Osteoblast (primary cell): Measurements from ENCODE around the gene MYLK2. TPM values are rescaled to one million over a fixed set of nuclear protein-coding genes. Genes with fewer than 3 reads are reported as not detected.
A peak's percentile ranks its signal among the peaks of the same experiment; 100 is the strongest.

Source experiments
- DNase-seq: peaks from one replicate; pipeline ENCODE4 v3.0.0; 2011; ENCODE audit warnings: low spot score, mixed read lengths; ENCODE audit not compliant: insufficient read length; ENCODE audit errors: missing footprints
- H2AFZ ChIP-seq: 2 replicates; pipeline ENCODE4 v1.6.0; 2011; ENCODE audit warnings: mild to moderate bottlenecking, low read length
- H3K27ac ChIP-seq: 2 replicates; pipeline ENCODE4 v1.5.1; 2011; ENCODE audit warnings: mild to moderate bottlenecking, low read depth, low read length, moderate library complexity
- H3K27me3 ChIP-seq: 2 replicates; pipeline ENCODE4 v1.6.0; 2012; ENCODE audit warnings: mild to moderate bottlenecking, control low read depth, inconsistent platforms, low read length, moderate library complexity; ENCODE audit not compliant: insufficient read depth
- H3K36me3 ChIP-seq: 2 replicates; pipeline ENCODE4 v1.5.1; 2011; ENCODE audit warnings: mild to moderate bottlenecking, low read length, control low read depth, moderate library complexity; ENCODE audit not compliant: insufficient read depth
- H3K4me1 ChIP-seq: 2 replicates; pipeline ENCODE4 v1.5.1; 2011; ENCODE audit warnings: mild to moderate bottlenecking, low read length, control low read depth, moderate library complexity; ENCODE audit not compliant: insufficient read depth
- H3K4me2 ChIP-seq: 2 replicates; pipeline ENCODE4 v1.6.0; 2011; ENCODE audit warnings: mild to moderate bottlenecking, low read length; ENCODE audit not compliant: insufficient read depth
- H3K4me3 ChIP-seq: fragments of 200-600 bp; sonication (generic); 3 replicates; pipeline ENCODE4 v1.5.1; 2012; ENCODE audit warnings: mild to moderate bottlenecking, low read length, inconsistent platforms; ENCODE audit not compliant: insufficient read depth
- H3K79me2 ChIP-seq: 2 replicates; pipeline ENCODE4 v1.6.0; 2012; ENCODE audit warnings: mild to moderate bottlenecking, low read length, control low read depth, inconsistent platforms; ENCODE audit not compliant: insufficient read depth
- H3K9me3 ChIP-seq: 2 replicates; pipeline ENCODE4 v1.5.1; 2011; ENCODE audit warnings: low read depth, low read length, control low read depth
- H4K20me1 ChIP-seq: 2 replicates; pipeline ENCODE4 v1.6.0; 2012; ENCODE audit warnings: mild to moderate bottlenecking, low read length, control low read depth; ENCODE audit not compliant: insufficient read depth
- total RNA-seq: library from RNA; depleted of rRNA; stranded (reverse); fragments of >200 nt; gene quantifications from 2 replicates; pipeline ENCODE4 v1.2.3, GENCODE V29; 2012
- TF ChIP-seq, protein P1 (sequence below): IDR thresholded peaks from 2 replicates; pipeline ENCODE4 v1.5.1; 2011; ENCODE audit warnings: mild to moderate bottlenecking, low read depth, low read length, moderate library complexity; ENCODE audit errors: extremely low read depth

The MYLK2 gene
- total RNA-seq, 1 donor = 0.36 TPM

DNA sequence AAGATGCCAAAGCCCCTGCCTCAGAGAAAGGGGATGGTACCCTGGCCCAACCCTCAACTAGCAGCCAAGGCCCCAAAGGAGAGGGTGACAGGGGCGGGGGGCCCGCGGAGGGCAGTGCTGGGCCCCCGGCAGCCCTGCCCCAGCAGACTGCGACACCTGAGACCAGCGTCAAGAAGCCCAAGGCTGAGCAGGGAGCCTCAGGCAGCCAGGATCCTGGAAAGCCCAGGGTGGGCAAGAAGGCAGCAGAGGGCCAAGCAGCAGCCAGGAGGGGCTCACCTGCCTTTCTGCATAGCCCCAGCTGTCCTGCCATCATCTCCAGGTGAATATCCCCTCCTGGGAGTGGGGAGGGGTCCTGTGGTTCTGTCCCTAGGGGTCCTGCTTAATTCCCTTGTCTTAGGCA is 1.1 kb downstream of the MYLK2 start:
- no peaks in the 10 kb centered on the region for H3K27me3 ChIP-seq
- H3K9me3 ChIP-seq = no peaks in the 10 kb centered on the region
- no peak overlapping the region for H3K27ac ChIP-seq
- TF ChIP-seq, protein P1, sequence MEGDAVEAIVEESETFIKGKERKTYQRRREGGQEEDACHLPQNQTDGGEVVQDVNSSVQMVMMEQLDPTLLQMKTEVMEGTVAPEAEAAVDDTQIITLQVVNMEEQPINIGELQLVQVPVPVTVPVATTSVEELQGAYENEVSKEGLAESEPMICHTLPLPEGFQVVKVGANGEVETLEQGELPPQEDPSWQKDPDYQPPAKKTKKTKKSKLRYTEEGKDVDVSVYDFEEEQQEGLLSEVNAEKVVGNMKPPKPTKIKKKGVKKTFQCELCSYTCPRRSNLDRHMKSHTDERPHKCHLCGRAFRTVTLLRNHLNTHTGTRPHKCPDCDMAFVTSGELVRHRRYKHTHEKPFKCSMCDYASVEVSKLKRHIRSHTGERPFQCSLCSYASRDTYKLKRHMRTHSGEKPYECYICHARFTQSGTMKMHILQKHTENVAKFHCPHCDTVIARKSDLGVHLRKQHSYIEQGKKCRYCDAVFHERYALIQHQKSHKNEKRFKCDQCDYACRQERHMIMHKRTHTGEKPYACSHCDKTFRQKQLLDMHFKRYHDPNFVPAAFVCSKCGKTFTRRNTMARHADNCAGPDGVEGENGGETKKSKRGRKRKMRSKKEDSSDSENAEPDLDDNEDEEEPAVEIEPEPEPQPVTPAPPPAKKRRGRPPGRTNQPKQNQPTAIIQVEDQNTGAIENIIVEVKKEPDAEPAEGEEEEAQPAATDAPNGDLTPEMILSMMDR = no peak
- H3K4me2 ChIP-seq = no peak overlapping the region
- DNase-seq = no peak
- H3K79me2 ChIP-seq = no peaks in the 10 kb centered on the region
- no peaks in the 10 kb centered on the region for H4K20me1 ChIP-seq
- no peak overlapping the region for H3K4me3 ChIP-seq
- no peak overlapping the region for H2AFZ ChIP-seq
- no peaks in the 10 kb centered on the region for H3K36me3 ChIP-seq
- H3K4me1 ChIP-seq = peaks cover 10% of the 10 kb centered on the region

DNA sequence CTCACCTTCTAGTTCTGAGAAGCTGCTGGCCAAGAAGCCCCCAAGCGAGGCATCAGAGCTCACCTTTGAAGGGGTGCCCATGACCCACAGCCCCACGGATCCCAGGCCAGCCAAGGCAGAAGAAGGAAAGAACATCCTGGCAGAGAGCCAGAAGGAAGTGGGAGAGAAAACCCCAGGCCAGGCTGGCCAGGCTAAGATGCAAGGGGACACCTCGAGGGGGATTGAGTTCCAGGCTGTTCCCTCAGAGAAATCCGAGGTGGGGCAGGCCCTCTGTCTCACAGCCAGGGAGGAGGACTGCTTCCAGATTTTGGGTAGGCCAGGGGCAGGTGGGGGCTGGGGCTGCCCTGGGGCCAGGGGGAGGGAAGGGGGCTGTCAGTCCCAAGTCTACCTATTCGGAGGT is 2.3 kb downstream of the MYLK2 start:
- Histone ChIP-seq H3K27ac (no peak overlapping the region), H3K4me3 (no peak overlapping the region), H3K4me1 (peaks cover 3% of the 10 kb centered on the region), H4K20me1 (no peaks in the 10 kb centered on the region), H3K9me3 (no peaks in the 10 kb centered on the region), H2AFZ (no peak overlapping the region), H3K27me3 (no peaks in the 10 kb centered on the region), H3K79me2 (no peaks in the 10 kb centered on the region), H3K36me3 (no peaks in the 10 kb centered on the region), H3K4me2 (no peak overlapping the region)
- TF ChIP-seq, protein P1 = no peak
- DNase-seq = no peak

DNA sequence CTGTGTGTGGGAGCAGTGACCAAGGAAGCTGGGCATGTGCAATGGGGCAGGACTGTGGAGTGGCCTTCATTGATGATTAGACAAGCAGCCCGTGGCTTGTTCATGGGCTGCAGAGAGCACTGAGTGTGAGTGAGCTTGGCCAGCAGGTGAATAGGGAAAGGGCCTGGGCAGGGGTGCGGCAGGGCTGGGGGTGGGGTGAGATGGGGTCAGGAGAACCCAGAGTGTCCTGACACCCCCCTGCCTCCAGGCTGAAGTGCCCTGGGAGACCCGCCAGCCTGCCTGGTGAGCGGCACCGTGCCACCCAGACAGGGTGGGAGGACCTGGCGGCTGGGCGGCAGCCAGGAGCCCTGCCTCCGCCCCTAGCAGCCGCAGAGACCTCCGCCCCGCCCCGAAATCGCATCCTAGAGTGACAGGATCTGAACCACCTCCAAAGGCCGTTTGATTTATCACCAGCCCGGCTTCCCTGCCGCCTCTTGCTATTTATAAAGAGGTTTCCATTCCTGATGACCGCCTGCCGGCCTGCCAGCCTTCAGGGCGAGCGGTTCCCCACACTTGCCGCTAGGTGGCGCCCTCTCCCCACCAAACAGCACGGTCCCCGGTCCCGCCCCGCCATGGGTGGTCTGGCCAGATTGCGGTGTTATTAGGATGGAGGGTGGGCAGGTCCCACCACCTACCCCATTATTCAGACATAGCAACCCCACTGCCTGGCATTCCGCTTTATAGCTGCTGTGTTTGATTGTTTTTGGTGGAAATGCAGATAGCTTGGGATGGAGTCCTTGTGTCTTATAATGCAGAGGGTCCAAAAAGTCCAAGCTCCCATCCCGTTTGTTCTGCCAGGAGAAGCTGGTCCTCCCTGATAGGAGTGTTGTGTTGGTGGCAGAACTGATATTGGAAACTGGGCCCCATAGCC is 3.5 kb downstream of the MYLK2 start:
- DNase-seq = peak; percentile 98
- Histone ChIP-seq H3K4me1 (peaks cover 3% of the 10 kb centered on the region), H4K20me1 (no peaks in the 10 kb centered on the region), H3K27me3 (no peaks in the 10 kb centered on the region), H3K4me3 (peak overlapping the region; percentile 50), H3K9me3 (no peaks in the 10 kb centered on the region), H3K27ac (no peak overlapping the region), H3K36me3 (no peaks in the 10 kb centered on the region), H2AFZ (peak overlapping the region; percentile 62), H3K4me2 (peak overlapping the region; percentile 75), H3K79me2 (no peaks in the 10 kb centered on the region)
- TF ChIP-seq, protein P1 = peak; percentile 90

DNA sequence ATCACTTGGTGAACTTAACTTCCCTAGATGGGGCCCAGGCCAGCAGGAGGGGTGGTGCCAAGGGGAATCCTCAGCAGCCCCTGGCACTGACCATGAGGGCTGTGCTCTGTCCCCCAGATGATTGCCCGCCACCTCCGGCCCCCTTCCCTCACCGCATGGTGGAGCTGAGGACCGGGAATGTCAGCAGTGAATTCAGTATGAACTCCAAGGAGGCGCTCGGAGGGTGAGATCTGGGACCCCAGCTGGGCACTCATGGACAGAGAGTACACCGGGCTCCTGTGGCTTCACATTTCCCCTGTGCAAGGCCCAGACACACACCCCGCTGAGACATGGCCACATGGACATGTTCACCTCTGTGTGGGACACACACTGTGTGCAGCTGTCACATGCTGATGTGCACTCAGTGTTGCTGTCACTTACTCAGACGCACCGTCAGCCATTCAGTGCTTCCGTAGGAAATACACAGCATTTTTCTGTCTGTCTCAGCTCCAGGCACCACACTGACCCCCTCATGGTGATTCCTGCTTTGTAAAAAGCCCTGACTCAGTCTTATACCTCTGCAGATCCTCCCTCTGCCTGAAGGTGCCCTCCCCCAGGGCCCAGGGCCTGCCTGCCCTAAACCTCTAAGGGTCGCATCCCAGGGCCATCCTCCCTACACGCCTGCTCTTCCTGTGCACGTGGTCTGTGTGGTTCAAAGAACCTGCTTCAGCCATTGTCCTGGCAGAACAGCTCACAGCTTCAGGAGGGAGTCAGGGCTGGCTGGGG is 4.4 kb downstream of the MYLK2 start:
- Histone ChIP-seq H3K9me3 (no peaks in the 10 kb centered on the region), H3K36me3 (no peaks in the 10 kb centered on the region), H2AFZ (no peak overlapping the region), H4K20me1 (no peaks in the 10 kb centered on the region), H3K4me1 (peaks cover 3% of the 10 kb centered on the region), H3K4me3 (no peak overlapping the region), H3K27ac (no peak overlapping the region), H3K4me2 (no peak overlapping the region), H3K27me3 (no peaks in the 10 kb centered on the region), H3K79me2 (no peaks in the 10 kb centered on the region)
- TF ChIP-seq, protein P1 = no peak
- no peak for DNase-seq
